HuH-7 (cell line): Measurements from ENCODE around the gene POLQ.
"Not testable (repeated sequence)": the region's sequence is repeated elsewhere in the genome, so short reads cannot be mapped to it uniquely, and the experiment has no call there.

Experiments
- DNase-seq: peaks from one replicate; pipeline ENCODE4 v3.0.0; 2011; ENCODE audit warnings: low spot score

POLQ gene

GRCh38 chr3:121418182-121418581 is 127.6 kb downstream of the POLQ start:
- DNase-seq, result no peak

- no peak for DNase-seq
These were observed 130.9 kb downstream of the POLQ start for GRCh38 chr3:121414924-121415323.

- DNase-seq, result no peak
These were observed 134.3 kb downstream of the POLQ start for GRCh38 chr3:121411523-121411922.

GRCh38 chr3:121405631-121406030 is 140.2 kb downstream of the POLQ start:
- no peak for DNase-seq

GRCh38 chr3:121399820-121400219 is 146.0 kb downstream of the POLQ start:
- DNase-seq, result no peak

- DNase-seq, result not testable (repeated sequence)
These were observed 147.7 kb downstream of the POLQ start for GRCh38 chr3:121398051-121398450.

- DNase-seq, result not testable (repeated sequence)
These were observed 149.8 kb downstream of the POLQ start for GRCh38 chr3:121395967-121396366.

- not testable (repeated sequence) for DNase-seq
These were observed 157.5 kb downstream of the POLQ start for GRCh38 chr3:121388308-121388707.
